Measurements from ENCODE around the gene BACH1. TPM values are rescaled to one million over a fixed set of nuclear protein-coding genes. Genes with fewer than 3 reads are reported as not detected.

The BACH1 gene
- total RNA-seq, 1 donor from 2014 or later, result 83.2 TPM

- peak overlapping the region; percentile 95 for H3K27ac Mint-ChIP-seq
- H3K27me3 Mint-ChIP-seq, result no peaks in the 10 kb centered on the region
- no peak for DNase-seq (ENCODE audit: low spot score, unreplicated experiment)
- H3K4me1 Mint-ChIP-seq (ENCODE audit: low read depth), result peaks cover 49% of the 10 kb centered on the region
- no peak for TF ChIP-seq CTCF (IDR thresholded peaks at IDR 0.05; ENCODE audit: unreplicated experiment)
- peaks cover 7% of the 10 kb centered on the region for H3K36me3 Mint-ChIP-seq (ENCODE audit: insufficient read depth)
- H3K4me3 Mint-ChIP-seq (ENCODE audit: low read depth), result peak overlapping the region; percentile 79
- peaks cover 10% of the 10 kb centered on the region for H3K9me3 Mint-ChIP-seq (ENCODE audit: low read depth)
These were observed 1.4 kb downstream of the BACH1 start for GRCh38 chr21:29299916-29300806.

GRCh38 chr21:29300807-29301138, 2.1 kb downstream of the BACH1 start:
- TF ChIP-seq CTCF (IDR thresholded peaks at IDR 0.05; ENCODE audit: unreplicated experiment), result no peak
- Mint-ChIP-seq H3K9me3 (ENCODE audit: low read depth) (peaks cover 8% of the 10 kb centered on the region), H3K27ac (peak overlapping the region; percentile 95), H3K27me3 (no peaks in the 10 kb centered on the region), H3K4me3 (ENCODE audit: low read depth) (peak overlapping the region; percentile 79), H3K36me3 (ENCODE audit: insufficient read depth) (peaks cover 7% of the 10 kb centered on the region), H3K4me1 (ENCODE audit: low read depth) (peaks cover 52% of the 10 kb centered on the region)
- no peak for DNase-seq (ENCODE audit: low spot score, unreplicated experiment)

GRCh38 chr21:29301691-29302090, 3.0 kb downstream of the BACH1 start:
- Mint-ChIP-seq H3K27ac (peak overlapping the region; percentile 56), H3K27me3 (no peaks in the 10 kb centered on the region), H3K4me1 (ENCODE audit: low read depth) (peaks cover 57% of the 10 kb centered on the region), H3K9me3 (ENCODE audit: low read depth) (peaks cover 8% of the 10 kb centered on the region), H3K36me3 (ENCODE audit: insufficient read depth) (peaks cover 7% of the 10 kb centered on the region), H3K4me3 (ENCODE audit: low read depth) (peak overlapping the region; percentile 57)
- no peak for DNase-seq (ENCODE audit: low spot score, unreplicated experiment)
- no peak for TF ChIP-seq CTCF (IDR thresholded peaks at IDR 0.05; ENCODE audit: unreplicated experiment)

- Mint-ChIP-seq H3K27ac (peak overlapping the region; percentile 56), H3K9me3 (ENCODE audit: low read depth) (peaks cover 3% of the 10 kb centered on the region), H3K4me1 (ENCODE audit: low read depth) (peaks cover 59% of the 10 kb centered on the region), H3K4me3 (ENCODE audit: low read depth) (peak overlapping the region; percentile 2), H3K36me3 (ENCODE audit: insufficient read depth) (peaks cover 3% of the 10 kb centered on the region), H3K27me3 (no peaks in the 10 kb centered on the region)
- TF ChIP-seq CTCF (IDR thresholded peaks at IDR 0.05; ENCODE audit: unreplicated experiment), result no peak
- DNase-seq (ENCODE audit: low spot score, unreplicated experiment), result no peak
These were observed 3.7 kb downstream of the BACH1 start for GRCh38 chr21:29302359-29302875.

GRCh38 chr21:29303288-29303687, 4.6 kb downstream of the BACH1 start:
- peaks cover 59% of the 10 kb centered on the region for H3K4me1 Mint-ChIP-seq (ENCODE audit: low read depth)

More at GRCh38 chr21:29303288-29303687, 4.6 kb downstream of the BACH1 start:
- Mint-ChIP-seq H3K27ac (peak overlapping the region; percentile 77), H3K36me3 (ENCODE audit: insufficient read depth) (no peaks in the 10 kb centered on the region), H3K27me3 (no peaks in the 10 kb centered on the region), H3K4me3 (ENCODE audit: low read depth) (no peak overlapping the region), H3K9me3 (ENCODE audit: low read depth) (no peaks in the 10 kb centered on the region)
- DNase-seq (ENCODE audit: low spot score, unreplicated experiment), result no peak
- TF ChIP-seq CTCF (IDR thresholded peaks at IDR 0.05; ENCODE audit: unreplicated experiment), result no peak
